Measurements from ENCODE around the gene SEC14L1.
"Not testable (repeated sequence)": the region's sequence is repeated elsewhere in the genome, so short reads cannot be mapped to it uniquely, and the experiment has no call there.

- not testable (repeated sequence) for TF ChIP-seq CTCF, POLR2A (IDR thresholded peaks at IDR 0.05)
Measured at GRCh38 chr17:77111165-77111933, 29.4 kb upstream of the SEC14L1 start.
